Measurements from ENCODE around the gene ZP4.
"Not testable (repeated sequence)": the region's sequence is repeated elsewhere in the genome, so short reads cannot be mapped to it uniquely, and the experiment has no call there.

Gene ZP4

DNA sequence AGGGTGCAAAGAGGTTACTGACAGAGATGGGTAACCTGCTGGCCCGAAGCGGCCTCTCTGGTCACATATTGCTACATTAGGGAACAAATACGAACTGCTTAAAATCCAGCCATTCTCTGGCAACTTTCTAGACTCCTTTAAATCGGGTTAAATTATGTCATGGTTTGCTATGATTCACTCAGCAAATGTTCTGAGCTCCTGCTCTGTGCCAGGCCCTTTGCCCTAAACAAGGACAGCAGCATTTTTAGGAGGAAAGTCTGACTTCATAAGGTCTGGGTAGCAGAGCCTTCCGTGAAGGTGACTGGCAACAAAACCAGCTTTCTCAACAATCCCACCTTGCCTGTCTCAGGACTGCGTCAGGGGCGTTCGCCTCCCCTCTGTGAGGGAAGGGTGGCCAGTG is 15.4 kb downstream of the ZP4 start:
- peak; percentile 15 for DNase-seq

DNA sequence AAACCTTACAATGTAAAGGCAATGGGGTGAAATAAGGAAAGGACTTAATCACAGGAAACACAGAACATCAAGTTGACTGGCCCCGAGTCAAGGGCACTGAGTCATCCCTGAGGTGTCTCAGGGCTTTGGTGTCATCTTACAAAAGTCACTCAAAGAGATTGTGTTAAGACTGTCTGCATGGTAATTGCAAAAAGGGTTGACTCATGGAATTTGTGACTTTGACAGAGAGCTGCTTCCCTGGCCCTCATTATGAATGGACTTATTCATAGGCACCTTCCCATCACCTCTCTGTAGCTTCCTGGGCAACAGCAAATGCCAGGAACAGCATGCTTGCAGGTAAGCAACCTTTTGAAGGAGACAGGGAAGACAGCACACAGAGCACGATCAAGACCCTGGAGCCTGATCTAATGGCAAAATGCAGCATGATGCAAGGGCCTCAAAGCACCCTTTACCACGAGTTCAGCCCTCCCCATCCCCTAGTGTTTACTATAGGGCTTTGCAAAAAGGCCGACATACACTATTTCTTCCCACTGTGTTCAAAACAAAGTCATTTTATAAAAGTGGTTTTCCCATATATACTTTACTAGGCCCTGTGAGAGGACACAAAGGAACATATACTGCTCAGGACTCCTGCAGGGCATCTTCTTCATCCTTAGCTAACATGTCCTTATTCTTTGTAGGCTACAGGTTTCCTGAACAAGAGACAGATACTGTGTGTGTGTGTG is 17.1 kb downstream of the ZP4 start:
- peak; percentile 97 for DNase-seq

DNA sequence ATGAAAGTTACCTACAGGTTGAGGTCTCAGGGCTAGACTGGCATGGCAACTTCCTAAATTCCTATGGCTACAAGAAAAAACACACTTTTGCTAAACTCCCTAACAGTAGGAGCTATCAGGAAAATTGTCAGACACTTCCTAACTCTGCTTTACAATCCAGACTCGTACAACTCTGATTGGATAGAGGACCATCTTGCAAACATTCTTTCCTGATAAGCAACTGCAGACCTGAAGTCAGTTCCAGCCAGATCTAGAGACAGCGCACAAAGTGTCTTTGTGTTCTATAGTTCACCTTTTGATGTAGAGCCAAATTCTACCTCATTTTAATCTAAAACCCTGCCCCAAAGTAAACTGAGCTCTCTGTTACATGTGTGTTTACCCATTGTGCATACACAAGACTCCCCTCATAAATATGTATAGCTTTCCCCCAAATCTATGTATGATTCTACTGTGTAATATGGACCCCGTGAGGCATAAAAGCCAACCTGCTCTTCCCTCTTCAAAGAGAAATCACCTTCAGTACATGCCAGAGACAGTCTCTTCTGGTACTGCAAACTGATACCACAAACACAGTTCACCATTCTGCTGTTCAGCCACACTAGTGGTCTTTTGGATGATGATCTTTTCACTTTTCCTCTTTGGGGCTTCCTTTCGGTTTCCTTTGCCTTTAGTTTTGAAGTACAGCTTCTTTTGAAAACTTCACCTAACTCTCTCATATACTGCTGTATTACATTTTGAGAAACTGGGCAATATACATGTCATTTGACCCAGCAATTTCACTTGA is 21.7 kb downstream of the ZP4 start:
- no peak for DNase-seq

DNA sequence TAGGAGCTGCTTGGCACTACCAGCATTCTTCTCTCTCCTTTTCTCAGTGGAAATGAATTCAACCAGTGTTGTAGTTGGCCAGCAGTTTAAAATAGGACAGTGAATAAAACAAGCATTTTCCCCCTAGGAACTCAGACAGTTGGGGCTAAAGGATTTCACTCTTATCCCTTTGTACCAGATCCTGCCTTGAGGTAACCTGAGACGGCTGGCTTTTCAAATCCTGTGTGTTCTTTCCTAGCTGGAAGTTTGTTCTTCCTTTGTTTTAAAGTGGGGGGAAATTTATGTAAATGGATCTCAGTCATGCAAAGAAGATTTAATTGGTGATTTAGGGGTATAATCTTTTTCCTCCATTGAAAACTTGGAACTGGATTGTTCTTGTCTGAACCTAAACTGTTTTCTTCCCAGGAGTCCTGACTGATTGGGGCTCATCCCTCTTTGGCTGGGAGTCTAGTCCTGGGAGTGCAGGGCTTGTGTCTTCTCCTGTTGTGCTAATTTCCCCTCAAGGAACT is 23.3 kb downstream of the ZP4 start:
- DNase-seq = no peak

DNA sequence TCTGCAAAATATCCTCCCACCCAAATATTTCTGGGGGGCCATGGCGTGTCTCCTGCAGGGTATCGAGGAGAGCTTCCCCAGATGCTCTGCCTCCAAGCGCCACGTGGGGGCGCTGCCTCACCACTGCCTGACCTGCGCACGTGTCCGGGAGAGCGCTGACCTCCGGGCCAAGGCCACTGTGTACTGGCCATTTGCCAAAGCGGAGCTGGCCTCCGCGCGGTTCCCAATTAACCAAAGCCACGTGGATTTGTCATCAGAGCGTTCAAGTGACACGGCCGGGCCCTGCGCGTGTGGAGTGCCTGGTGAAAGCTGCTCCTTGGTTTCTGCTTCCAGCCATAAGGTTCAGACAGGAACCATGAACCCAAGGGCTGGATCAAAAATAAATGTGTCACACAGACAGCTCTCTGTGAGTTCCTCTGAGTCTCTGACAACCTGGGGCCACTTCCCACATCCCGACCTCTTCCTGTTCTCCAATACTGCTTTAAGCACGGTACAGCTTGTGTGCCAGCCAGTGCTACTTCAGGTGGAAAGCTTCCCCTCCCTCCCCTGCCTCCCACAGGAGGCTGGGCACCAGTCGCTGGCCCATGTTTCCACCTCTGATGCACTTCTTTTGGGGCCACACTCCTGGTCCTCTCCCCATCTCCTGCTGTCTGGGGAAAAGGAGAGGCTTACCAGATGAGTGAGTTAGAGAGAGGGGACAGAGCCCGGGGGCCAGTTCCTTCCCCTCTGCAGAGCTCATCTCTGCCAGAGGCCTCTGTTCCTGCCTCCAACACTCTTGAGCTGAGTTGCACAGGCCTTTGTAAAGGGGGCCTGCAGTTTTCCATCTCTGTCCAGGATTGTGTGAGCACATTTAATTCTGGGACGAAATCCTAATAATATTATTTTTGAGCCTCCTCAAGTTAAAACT is 26.1 kb downstream of the ZP4 start:
- DNase-seq = peak; percentile 53

DNA sequence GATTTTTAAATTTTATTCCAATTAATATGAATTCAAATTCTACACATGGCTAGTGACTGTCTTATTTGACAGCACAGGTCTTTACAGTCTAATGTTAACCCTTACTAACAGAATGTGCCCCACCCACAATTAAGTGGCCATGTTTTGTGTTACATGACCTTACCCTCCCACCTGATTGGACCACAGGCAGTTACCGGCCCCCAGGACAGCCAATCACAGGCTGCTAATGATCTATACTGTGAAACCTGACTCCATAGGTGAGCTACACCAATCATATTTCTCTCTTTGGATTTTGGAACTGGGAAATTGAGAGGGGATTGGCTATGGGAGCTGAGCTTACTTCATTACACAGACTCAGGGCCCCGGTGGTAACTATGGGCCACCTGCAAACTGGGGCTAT is 27.5 kb downstream of the ZP4 start:
- DNase-seq = no peak

DNA sequence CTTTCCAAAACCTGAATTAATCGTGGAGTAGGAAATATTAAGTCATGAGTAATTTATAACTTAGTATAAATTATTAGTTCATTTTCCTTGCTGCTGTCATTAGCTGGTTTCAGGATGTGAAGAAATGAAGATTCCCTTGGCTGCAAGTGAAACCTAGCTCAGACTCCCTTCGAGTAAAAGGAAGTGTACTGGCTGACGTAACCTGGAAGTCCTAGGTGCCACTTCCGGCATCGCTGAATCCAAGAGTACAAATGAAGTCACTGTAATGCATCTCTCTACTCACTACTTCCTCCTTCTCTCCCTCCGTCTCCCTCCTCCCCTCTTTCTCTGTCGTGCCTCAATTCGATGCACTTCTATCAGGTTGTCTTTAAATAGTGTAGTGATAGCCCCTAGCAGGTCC is 28.8 kb downstream of the ZP4 start:
- DNase-seq = no peak

DNA sequence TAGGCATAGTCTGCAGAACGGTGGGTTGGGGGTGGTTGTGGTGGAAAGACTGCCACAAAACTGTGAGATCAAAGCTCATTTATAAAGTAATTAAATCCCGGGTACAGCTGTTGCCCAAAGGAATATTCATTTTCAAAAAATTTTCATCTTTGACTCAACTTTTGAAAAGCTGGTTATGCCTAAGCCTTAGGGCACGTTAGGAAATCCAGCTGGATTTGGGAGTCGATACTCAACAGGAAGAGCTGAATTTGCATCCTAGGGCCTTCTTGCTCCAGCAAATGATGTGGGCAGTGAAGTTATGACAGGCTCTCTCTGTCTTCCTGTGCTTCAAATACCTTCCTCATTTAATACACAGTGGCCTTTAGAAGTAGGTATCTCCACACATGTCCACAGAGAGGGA is 31.7 kb downstream of the ZP4 start:
- DNase-seq = no peak

DNA sequence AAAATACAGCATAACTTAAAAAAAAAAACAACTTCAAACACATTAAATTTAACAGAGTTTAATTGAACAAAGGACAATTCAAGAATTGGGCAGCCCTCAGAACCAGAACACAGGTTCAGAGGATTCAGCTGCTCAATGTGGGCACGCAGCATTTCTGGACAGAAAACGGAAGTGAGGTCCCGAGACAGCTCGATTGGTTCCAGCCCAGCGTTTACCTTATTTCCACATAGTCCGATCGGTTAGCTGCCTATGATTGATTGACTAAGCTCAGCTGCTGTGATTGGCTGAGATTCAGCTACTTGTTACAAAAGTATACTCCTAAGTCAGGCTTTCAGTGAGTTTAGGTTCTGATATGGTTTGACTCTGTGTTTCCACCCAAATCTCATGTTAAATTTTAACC is 33.3 kb downstream of the ZP4 start:
- no peak for DNase-seq

DNA sequence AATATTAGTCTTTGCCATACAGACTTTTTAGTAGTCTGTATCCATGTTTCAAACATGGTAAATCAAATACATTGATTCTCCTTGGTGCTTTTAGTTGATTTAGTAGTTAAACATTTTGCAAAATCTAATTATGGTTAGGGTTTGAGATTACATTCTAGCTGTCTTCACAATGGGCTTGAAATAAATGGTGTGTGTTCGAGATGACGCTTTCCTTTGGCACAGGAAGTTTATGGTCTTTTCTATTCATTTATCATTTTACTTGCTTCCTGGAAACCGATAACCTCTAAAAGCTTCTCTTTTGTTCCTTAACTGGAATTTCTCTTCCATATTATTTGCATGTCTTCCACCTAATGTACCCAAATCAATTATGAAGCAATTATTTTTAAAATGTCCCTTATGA is 38.4 kb downstream of the ZP4 start:
- DNase-seq = no peak

DNA sequence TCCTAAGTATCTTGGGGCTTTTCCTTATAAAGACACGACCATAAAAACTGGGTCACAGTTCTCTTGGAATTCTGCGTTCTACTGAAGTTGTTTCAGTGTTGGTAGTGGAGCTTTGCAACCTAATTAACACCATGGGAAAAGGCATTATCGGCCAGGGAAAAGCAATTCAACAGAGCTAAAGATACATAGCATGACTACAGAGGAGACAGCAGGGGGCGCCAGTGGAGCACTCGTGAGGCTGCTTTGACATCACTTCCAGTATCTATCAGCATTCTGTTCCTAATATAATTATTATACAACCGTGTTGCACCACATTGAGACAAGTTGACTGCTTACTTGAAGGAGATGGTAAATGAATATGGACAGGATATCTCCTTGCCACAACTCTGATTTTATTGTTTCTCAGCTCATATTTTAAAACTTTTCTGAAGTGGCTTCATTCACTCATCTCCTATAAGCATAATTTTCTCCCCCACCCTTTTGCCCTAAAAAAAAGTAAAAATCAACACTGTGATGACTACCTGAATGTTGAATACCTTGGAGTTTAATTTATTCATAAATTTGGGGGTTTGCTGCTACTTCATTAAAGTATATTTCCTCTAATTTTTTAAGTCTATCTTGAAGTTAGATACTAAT is 39.4 kb downstream of the ZP4 start:
- peak; percentile 54 for DNase-seq

DNA sequence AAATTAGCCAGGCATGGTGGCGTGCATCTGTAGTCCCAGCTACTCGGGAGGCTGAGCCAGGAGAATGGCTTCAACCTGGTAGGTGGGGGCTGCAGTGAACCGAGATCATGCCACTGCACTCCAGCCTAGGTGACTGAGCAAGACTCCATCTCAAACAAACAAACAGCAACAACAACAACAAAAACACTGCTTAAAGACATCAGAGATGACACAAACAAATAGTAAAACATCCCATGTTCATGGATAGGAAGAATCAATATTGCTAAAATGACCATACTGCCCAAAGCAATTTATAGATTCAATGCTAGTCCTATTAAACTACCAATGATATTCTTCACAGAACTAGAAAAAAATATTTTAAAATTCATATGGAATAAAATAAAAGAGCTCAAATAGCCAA is 47.2 kb downstream of the ZP4 start:
- DNase-seq = not testable (repeated sequence)

DNA sequence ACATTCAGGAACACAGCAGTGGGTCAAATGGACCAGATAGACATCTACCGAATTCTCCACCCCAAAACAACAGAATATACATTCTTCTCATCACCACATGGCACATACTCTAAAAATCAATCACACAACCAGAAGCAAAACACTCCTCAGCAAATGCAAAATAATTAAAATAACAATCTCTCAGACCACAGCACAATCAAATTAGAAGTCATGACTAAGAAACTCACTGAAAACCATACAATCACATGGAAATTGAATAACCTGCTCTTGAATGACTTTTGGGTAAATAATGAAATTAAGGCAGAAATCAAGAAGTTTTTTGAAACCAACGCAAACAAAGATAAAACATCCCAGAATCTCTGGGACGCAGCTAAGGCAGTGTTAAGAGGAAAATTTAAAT is 49.2 kb downstream of the ZP4 start:
- DNase-seq = no peak

DNA sequence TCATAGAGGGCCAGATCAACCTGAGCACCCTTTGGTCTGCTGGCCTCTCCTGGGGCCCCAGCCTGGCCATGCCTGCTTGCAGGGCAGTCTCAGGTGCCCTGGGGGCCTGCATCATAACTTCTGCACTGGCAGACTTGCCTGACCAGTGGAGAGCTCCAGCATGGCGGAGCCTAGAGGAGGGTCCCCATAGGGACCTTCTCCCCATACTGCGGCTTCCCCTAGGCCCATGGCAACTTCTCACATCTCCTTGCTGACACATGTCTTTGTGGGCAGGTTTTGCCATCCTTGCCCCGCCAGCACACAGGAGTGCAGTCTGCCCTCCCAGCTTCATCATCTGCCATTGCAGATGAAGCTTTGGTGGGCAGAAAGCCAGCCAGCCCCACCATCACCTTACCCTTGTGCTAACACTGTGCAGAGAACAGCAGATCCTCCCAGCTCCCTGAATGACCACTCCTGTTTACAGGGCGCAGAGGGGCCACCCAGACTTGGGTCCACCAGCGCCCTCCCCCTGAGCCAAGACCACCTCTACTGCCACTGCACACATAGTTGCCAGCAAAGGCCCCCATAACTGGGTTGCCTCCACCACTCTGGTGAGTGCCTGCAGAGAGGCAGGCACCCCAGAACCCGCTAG is 51.7 kb downstream of the ZP4 start:
- DNase-seq = no peak

DNA sequence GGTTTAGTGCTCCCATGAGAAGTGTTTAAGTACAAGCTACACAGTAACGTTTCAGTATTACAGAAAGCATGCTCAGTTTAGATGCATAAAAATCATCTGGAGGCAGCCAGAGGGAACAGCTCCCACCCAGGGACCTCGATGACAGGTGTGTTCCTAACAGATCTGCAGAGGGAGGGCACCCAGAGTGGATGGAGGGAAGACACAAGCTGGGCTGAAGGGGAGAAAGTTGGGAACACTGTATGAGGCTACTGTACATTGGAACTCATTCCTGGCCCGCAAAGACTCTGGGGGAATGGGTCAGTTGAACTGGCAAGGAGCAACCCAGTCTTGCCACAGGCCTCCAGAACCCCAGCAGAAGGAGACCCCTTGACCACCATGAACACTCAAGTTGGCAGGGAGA is 52.4 kb downstream of the ZP4 start:
- no peak for DNase-seq

DNA sequence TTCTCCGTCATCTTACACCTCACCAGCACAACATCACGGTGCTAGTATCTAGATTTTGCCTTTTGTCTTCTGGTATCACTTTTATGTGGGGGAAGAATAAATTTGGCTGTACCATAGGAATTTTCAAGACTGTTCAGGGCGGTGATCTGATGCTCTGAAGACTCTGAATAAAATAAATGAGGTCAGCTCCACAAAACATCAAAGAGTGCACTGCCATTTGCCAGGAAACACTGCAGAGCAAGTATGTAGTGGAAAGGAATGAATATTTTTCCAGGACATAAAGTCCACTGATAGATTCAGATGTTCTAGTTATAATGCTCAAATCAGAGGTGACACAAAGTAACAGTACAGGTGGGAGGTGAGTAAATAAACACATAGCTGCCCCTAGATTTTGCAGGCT is 56.3 kb downstream of the ZP4 start:
- DNase-seq = no peak

DNA sequence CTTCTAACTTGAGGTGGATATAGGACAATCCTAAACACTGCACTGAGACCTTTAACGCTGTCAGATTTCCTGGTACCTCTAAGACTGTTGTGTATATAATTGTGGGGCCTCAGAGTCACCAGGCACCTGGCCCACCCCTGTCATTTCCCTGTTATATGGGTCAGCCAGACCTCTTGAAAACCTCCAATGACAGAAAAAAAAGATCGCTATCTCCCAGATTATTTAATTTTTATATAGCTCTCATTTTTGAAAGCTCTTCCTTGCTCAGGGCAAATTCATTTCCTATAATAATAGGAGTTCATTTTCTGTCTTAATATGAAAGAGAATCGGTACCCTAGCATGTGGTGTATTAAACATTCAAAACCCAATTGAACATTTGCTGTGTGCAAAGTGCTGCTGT is 56.7 kb downstream of the ZP4 start:
- no peak for DNase-seq

DNA sequence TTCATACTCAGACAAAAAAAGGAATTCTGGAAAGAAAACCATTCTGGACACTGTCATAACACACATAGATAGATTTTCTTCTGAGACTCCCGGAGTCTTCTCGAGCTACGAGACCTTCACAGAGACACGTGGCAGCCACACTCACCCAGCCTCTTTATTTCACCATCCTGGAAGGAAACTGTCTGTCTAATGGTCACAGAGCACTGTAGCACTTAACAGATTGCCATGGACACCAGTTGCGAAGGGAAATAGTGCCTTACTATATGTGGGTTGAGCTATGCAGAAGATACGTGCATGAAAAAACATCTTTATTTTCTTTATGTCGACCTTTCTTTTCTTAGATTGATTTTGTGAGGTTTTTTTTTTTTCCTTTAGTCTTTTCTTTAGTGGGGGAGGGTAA is 57.9 kb downstream of the ZP4 start:
- DNase-seq = no peak
